ENCODE data around the gene ANO2.

Gene ANO2

GRCh38 chr12:5884866-5885265 lies 60.2 kb downstream of the ANO2 start:
- TF ChIP-seq, protein P1, sequence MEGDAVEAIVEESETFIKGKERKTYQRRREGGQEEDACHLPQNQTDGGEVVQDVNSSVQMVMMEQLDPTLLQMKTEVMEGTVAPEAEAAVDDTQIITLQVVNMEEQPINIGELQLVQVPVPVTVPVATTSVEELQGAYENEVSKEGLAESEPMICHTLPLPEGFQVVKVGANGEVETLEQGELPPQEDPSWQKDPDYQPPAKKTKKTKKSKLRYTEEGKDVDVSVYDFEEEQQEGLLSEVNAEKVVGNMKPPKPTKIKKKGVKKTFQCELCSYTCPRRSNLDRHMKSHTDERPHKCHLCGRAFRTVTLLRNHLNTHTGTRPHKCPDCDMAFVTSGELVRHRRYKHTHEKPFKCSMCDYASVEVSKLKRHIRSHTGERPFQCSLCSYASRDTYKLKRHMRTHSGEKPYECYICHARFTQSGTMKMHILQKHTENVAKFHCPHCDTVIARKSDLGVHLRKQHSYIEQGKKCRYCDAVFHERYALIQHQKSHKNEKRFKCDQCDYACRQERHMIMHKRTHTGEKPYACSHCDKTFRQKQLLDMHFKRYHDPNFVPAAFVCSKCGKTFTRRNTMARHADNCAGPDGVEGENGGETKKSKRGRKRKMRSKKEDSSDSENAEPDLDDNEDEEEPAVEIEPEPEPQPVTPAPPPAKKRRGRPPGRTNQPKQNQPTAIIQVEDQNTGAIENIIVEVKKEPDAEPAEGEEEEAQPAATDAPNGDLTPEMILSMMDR (IDR thresholded peaks at IDR 0.05; ENCODE audit: low read depth, low read length), result no peak
- no peak overlapping the region for H3K4me3 ChIP-seq (ENCODE audit: low read depth, low read length)

DNA sequence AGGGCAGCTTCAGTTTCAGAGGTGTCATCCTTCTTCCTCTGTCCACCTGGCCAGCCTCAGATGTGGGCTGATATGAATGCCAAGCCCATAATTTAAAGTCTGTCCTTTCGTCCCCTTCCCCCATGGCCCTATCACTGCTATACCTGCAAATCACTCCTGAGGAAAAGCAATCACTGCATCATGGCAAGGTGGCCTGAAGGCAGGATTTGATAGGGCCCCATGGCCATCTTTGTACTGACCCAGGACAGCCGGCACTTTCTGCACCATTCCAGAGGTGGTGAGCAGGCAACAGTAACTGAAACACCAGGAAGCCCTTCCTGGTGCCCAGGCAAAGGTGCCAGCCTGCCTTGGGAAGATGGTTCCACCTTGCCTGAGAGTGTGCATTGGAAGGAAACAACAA lies 60.8 kb downstream of the ANO2 start:
- no peak overlapping the region for H3K4me3 ChIP-seq (ENCODE audit: low read depth, low read length)

GRCh38 chr12:5882511-5883190 lies 62.4 kb downstream of the ANO2 start:
- no peak overlapping the region for H3K4me3 ChIP-seq (ENCODE audit: low read depth, low read length)
- TF ChIP-seq, protein P1 (IDR thresholded peaks at IDR 0.05; ENCODE audit: low read depth, low read length), result no peak

More for the DNA sequence above, 60.8 kb downstream of the ANO2 start:
- TF ChIP-seq, protein P1 (IDR thresholded peaks at IDR 0.05; ENCODE audit: low read depth, low read length), result no peak

GRCh38 chr12:5881666-5882065 lies 63.4 kb downstream of the ANO2 start:
- H3K4me3 ChIP-seq (ENCODE audit: low read depth, low read length), result no peak overlapping the region
- TF ChIP-seq, protein P1 (IDR thresholded peaks at IDR 0.05; ENCODE audit: low read depth, low read length), result no peak

DNA sequence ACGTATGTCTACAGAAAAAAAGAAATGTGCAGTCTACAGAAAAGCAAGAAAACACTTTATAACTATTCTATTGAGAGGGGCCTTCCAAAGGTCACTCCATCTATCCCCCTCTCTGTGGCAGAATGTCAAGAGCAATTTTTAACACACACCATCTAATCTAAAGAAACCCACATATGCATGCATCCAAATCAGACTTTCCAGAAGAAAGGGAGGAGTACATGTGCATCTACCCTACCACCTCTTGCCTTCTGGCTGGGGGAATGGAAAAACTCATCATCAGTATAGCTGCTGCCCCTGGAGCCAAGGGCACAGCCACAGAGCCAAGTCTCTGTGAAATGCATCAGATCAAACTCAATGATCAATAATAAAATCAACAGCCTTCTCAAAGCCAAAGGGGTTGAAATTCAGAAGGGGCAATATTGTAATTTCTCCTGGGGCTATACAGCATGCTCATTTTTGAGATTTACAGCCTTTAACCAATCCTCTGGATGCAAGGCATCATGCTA lies 63.9 kb downstream of the ANO2 start:
- TF ChIP-seq, protein P1 (IDR thresholded peaks at IDR 0.05; ENCODE audit: low read depth, low read length), result no peak
- no peak overlapping the region for H3K4me3 ChIP-seq (ENCODE audit: low read depth, low read length)

DNA sequence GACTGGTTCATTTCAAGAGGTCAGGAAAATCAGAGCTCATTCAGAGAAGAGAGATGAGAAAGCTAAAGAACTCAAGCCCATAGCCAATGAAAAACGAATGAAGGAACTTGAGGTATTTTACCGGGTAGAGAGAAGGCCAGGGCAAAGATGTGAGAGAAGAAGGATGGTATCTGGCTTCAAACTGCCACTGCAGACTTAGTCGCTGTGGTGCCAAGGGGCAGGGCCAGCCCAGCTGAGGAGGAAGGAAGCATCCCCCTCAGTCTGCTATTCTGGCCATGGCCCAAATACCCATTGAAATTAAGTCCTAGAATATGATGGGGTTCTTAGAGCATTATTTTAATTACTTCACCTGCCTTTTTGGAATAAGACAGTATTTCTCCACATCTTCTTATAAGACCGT lies 69.2 kb downstream of the ANO2 start:
- no peak overlapping the region for H3K4me3 ChIP-seq (ENCODE audit: low read depth, low read length)
- TF ChIP-seq, protein P1 (IDR thresholded peaks at IDR 0.05; ENCODE audit: low read depth, low read length), result no peak

GRCh38 chr12:5874514-5874913 lies 70.5 kb downstream of the ANO2 start:
- no peak overlapping the region for H3K4me3 ChIP-seq (ENCODE audit: low read depth, low read length)
- TF ChIP-seq, protein P1 (IDR thresholded peaks at IDR 0.05; ENCODE audit: low read depth, low read length), result no peak
